ENCODE results near the gene AMPD2. TPM values are rescaled to one million over a fixed set of nuclear protein-coding genes. Genes with fewer than 3 reads are reported as not detected.

The AMPD2 gene
- total RNA-seq, 3 donors from 2014 or later (not counting 1 experiment from before 2014, with no cell fraction given) = 200 to 271 (median 243) TPM

Other genes starting within 250 kb of the AMPD2 start
- 1 to 10 TPM; 2.7 to 7.1 (median 3.7) TPM for gene SORT1, start 221.9 kb upstream of the AMPD2 start, total RNA-seq
- 10 to 100 TPM; 54.7 to 76.0 (median 59.6) TPM for gene PSMA5, start 193.4 kb upstream of the AMPD2 start, total RNA-seq
- not detected for gene SYPL2, start 153.3 kb upstream of the AMPD2 start, total RNA-seq
- gene ATXN7L2, start 135.9 kb upstream of the AMPD2 start, total RNA-seq = 10 to 100 TPM; 16.4 to 18.5 (median 18.3) TPM
- gene CYB561D1, start 125.7 kb upstream of the AMPD2 start, total RNA-seq = 10 to 100 TPM; 21.1 to 36.0 (median 34.7) TPM
- gene AMIGO1, start 110.1 kb upstream of the AMPD2 start, total RNA-seq = 10 to 100 TPM in 1 of 3 donors, 1 to 10 TPM in 2; 5.0 to 10.7 (median 7.8) TPM
- gene GPR61, start 80.0 kb upstream of the AMPD2 start, total RNA-seq = under 1 TPM in 2 of 3 donors, not detected in 1; 0.75 to 0.91 TPM
- gene GNAI3, start 71.2 kb upstream of the AMPD2 start, total RNA-seq = 1 to 10 TPM; 6.1 to 7.6 (median 6.9) TPM
- not detected for gene GNAT2, start 221 bp upstream of the AMPD2 start, total RNA-seq
- gene GSTM4, start 36.3 kb downstream of the AMPD2 start, total RNA-seq = 10 to 100 TPM; 20.5 to 48.8 (median 47.1) TPM
- gene GSTM2, start 48.2 kb downstream of the AMPD2 start, total RNA-seq = 100 to 1,000 TPM; 142 to 315 (median 205) TPM
- gene GSTM1, start 68.0 kb downstream of the AMPD2 start, total RNA-seq = 10 to 100 TPM in 2 of 3 donors, not detected in 1; 31.9 to 34.7 TPM
- under 1 TPM in 2 of 3 donors, not detected in 1; 0.07 to 0.35 TPM for gene GSTM5, start 92.4 kb downstream of the AMPD2 start, total RNA-seq
- gene GSTM3, start 121.2 kb downstream of the AMPD2 start, total RNA-seq = 1 to 10 TPM; 1.7 to 3.0 (median 3.0) TPM
- under 1 TPM in 1 of 3 donors, not detected in 2; 0.47 TPM for gene EPS8L3, start 144.1 kb downstream of the AMPD2 start, total RNA-seq